Stimulated activated effector memory CD8-positive, alpha-beta T cell treated with anti-CD3 and anti-CD28 coated beads, Interleukin-12 subunit alpha, Interleukin-12 subunit beta, amount 100 ng/mL, for 72 hours (primary cell): ENCODE measurements around the gene SYT7.

Source experiments
- ATAC-seq: fragments of 150-1000 bp; cut with Tn5 transposase; 2 replicates; pipeline ENCODE4 v1.10.0; 2021
- DNase-seq, 2 donors: peaks; one replicate each; pipeline ENCODE4 v3.0.0; 2021 to 2022; ENCODE audit warnings: low spot score in 2 of 2
- H3K27ac Mint-ChIP-seq: one replicate; pipeline ENCODE4 v1.8.0; 2022; ENCODE audit warnings: mild to moderate bottlenecking, mixed read lengths
- H3K36me3 Mint-ChIP-seq: one replicate; pipeline ENCODE4 v1.8.0; 2022; ENCODE audit warnings: mild to moderate bottlenecking, mixed read lengths
- H3K4me1 Mint-ChIP-seq: one replicate; pipeline ENCODE4 v1.8.0; 2022; ENCODE audit warnings: mixed read lengths
- H3K4me3 Mint-ChIP-seq: one replicate; pipeline ENCODE4 v1.8.0; 2022; ENCODE audit warnings: mild to moderate bottlenecking, mixed read lengths
- H3K9me3 Mint-ChIP-seq: one replicate; pipeline ENCODE4 v1.8.0; 2022; ENCODE audit warnings: mixed read lengths

Gene SYT7

GRCh38 chr11:61531044-61531443, 49.8 kb downstream of the SYT7 start:
- Mint-ChIP-seq H3K9me3 (no peaks in the 10 kb centered on the region), H3K27ac (no peak overlapping the region), H3K4me3 (no peak overlapping the region), H3K36me3 (no peaks in the 10 kb centered on the region), H3K4me1 (peaks cover 12% of the 10 kb centered on the region)
- no peak for ATAC-seq
- no peak for DNase-seq

GRCh38 chr11:61529537-61530225, 51.2 kb downstream of the SYT7 start:
- no peak overlapping the region for H3K4me3 Mint-ChIP-seq
- DNase-seq (no peak), ATAC-seq (no peak)
- no peaks in the 10 kb centered on the region for H3K36me3 Mint-ChIP-seq
- H3K27ac Mint-ChIP-seq = no peak overlapping the region
- peaks cover 6% of the 10 kb centered on the region for H3K4me1 Mint-ChIP-seq
- no peaks in the 10 kb centered on the region for H3K9me3 Mint-ChIP-seq

- H3K4me3 Mint-ChIP-seq = no peak overlapping the region
- DNase-seq (no peak), ATAC-seq (no peak)
- no peaks in the 10 kb centered on the region for H3K9me3 Mint-ChIP-seq
- H3K27ac Mint-ChIP-seq = no peak overlapping the region
- H3K4me1 Mint-ChIP-seq = no peaks in the 10 kb centered on the region
- H3K36me3 Mint-ChIP-seq = no peaks in the 10 kb centered on the region
These were observed 52.8 kb downstream of the SYT7 start for GRCh38 chr11:61528114-61528513.

DNA sequence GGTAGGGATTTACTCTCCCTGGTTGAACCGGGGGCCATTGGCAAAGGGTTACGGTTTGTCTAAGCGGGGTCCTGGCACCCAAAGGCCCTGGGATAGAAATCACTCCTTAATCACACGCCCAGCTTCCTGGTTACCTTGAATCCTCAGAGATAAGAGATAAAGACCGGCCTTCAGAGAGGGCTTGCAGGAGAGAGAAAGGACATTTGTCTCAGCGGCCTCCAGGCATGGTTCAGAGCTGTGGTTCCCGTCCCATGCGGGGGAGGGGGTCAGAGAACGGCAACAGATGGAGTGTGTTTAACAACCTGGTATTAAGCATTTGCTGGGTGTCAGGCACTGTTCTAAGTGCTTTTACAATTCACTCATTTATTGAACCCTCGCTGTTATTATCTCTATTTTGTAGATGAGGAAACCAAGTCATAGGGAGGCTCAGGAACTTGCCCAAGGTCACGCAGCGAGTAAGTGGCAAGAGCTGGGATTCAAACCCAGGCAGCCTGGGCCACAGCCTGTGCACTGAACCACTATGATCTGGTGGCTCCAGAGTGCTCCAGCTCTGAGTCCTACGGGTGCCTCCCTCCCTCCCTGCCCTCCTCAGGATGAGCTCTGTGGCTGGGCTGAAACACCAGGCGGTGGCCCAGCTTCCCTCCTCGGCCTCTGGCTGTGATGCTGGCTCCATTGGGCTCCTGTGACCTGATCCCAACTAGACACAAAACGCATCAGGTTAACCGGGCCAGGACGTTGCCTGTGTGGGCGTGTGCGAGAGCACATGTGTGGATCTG, 53.7 kb downstream of the SYT7 start:
- Mint-ChIP-seq H3K4me1 (no peaks in the 10 kb centered on the region), H3K27ac (no peak overlapping the region), H3K36me3 (no peaks in the 10 kb centered on the region), H3K9me3 (no peaks in the 10 kb centered on the region), H3K4me3 (no peak overlapping the region)
- DNase-seq (no peak), ATAC-seq (no peak)

DNA sequence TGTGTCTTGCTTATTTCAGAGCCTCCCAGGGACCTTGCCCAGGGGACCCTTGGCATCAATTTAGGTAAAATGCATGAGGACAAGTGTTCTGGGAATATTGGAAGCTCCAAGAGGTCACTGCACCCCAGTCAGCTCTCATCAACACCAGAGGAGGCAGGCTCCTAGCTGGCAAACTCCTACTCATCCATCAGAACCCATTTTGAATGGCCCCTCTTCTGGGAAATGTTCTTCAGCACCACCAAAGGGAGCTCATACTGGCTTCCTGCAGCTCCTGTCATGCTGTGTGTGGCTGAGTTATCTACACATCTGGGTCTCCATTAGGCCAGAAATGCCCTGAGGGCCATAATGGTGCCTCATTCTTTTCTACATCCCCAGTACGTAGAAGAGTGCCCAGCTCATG, 54.6 kb downstream of the SYT7 start:
- DNase-seq (no peak), ATAC-seq (no peak)
- no peak overlapping the region for H3K4me3 Mint-ChIP-seq
- H3K4me1 Mint-ChIP-seq = no peaks in the 10 kb centered on the region
- no peaks in the 10 kb centered on the region for H3K9me3 Mint-ChIP-seq
- H3K27ac Mint-ChIP-seq = no peak overlapping the region
- H3K36me3 Mint-ChIP-seq = no peaks in the 10 kb centered on the region

DNA sequence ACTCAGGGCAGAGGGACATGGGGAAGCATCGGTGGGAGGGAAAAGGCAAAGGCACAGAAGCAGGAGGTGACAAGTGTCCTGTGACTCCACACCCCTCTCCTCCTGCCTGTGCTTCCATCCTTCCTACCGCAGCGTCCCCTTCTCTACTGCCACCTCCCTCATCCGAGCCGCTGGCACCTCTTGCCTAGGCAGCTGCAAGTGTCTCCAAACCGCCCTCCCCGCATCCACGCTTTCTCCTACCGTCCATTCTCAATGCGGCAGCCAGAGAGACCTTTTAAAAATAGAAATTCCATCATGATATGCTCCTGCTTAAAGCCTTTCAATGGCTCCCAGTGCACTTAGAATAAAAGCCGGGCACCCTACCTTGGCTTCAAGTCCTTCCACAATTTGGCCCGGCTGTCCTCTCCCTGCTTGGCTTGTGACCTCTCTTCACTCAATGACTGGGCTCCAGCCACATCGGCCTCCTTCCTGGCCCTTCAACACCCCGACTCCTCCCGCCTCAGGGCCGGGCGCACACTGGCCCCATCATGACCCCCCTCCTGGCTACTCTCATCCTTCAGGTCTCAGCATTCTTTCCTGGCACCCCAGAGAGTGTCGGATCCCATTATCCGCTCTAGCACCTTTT, 55.8 kb downstream of the SYT7 start:
- ATAC-seq (no peak), DNase-seq (no peak)
- Mint-ChIP-seq H3K9me3 (no peaks in the 10 kb centered on the region), H3K27ac (no peak overlapping the region), H3K4me3 (no peak overlapping the region), H3K36me3 (no peaks in the 10 kb centered on the region), H3K4me1 (no peaks in the 10 kb centered on the region)

DNA sequence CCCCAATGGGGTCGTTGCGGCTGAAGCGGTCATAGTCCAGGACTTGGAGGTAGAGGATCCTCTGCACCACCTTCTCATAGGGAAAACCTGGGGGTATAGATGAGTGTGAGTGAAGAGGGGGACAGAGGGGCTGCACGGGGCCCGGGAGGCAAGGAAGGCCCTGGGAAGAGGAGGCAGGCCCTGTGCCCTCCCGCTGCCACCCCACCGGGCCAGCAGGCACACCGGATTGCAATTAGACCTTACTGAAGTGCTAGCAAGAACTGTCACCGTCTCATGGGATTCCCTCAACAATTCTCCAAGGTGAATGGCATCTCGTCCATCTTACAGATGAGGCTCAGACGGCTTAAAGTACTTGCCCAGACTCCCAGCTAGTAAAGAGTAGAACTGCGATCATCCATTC, 56.4 kb downstream of the SYT7 start:
- Mint-ChIP-seq H3K27ac (no peak overlapping the region), H3K36me3 (no peaks in the 10 kb centered on the region), H3K4me3 (no peak overlapping the region), H3K9me3 (no peaks in the 10 kb centered on the region), H3K4me1 (no peaks in the 10 kb centered on the region)
- no peak for DNase-seq
- ATAC-seq = no peak

- no peaks in the 10 kb centered on the region for H3K36me3 Mint-ChIP-seq
- DNase-seq (no peak), ATAC-seq (no peak)
- no peak overlapping the region for H3K27ac Mint-ChIP-seq
- H3K4me1 Mint-ChIP-seq = no peaks in the 10 kb centered on the region
- H3K9me3 Mint-ChIP-seq = no peaks in the 10 kb centered on the region
- H3K4me3 Mint-ChIP-seq = no peak overlapping the region
These were observed 58.0 kb downstream of the SYT7 start for GRCh38 chr11:61522881-61523280.

DNA sequence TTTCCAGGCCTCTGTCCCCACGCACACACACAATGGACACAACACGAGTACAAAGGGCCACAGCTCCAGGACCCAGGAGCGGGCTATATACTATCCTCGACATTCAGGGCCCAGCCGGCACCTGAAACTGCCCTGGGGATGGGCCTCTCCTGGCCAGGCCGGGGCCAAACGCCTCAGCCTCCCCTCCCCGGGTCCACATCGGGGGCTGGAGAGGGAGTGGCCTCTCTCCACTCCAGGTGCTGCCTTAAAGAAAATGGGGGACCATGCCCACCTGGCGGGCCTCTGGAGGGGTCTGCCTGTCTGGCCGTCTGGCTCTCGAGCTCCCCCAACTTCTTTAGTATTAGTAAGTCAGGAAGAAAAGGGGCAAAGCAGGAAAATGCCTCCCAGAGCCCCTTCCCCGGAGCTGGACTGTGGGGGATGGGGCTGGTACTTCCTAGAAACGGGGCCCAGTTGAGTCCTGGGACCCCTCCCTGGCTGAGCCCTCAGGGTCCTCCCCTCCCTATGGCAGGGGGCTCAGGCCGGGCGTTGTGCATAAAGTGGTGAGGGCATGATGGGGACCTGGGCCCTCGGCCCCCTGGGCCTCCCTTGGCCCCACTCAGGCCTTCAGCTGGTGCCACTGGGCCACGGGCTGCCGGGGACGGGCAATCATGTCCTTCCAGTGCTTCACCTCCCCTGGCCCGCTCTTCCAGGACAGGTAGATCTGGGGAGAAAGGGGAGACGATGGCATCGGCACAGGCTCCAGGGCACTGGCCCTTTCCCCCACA, 62.7 kb downstream of the SYT7 start:
- ATAC-seq (no peak), DNase-seq (no peak)
- Mint-ChIP-seq H3K4me1 (no peaks in the 10 kb centered on the region), H3K27ac (no peak overlapping the region), H3K9me3 (no peaks in the 10 kb centered on the region), H3K36me3 (no peaks in the 10 kb centered on the region), H3K4me3 (no peak overlapping the region)

- Mint-ChIP-seq H3K27ac (no peak overlapping the region), H3K9me3 (no peaks in the 10 kb centered on the region), H3K4me3 (peak overlapping the region; percentile 39), H3K36me3 (no peaks in the 10 kb centered on the region), H3K4me1 (no peaks in the 10 kb centered on the region)
- peak; percentile 70 to 86 for DNase-seq
- peak; percentile 49 for ATAC-seq
These were observed 64.0 kb downstream of the SYT7 start for GRCh38 chr11:61516675-61517572.

DNA sequence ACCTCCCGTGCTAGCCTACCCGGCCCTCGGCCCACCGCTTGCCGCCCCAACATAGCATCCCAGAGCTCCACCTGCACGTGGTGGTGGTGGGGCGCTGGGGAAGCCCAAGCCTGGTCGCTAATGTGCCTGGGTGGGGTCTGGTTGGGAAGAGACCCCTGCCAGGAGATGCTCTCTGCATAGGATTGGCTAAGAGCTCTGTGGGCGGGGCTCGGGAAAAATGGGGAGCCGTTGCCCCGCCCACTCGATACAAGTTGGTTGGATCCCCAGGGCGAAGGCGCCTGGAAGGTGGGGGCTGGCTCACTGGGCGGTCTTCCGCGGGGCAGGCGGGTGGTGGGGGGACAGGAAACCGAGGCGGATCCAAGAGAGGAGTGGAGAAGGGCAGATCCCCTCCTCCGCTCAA, 64.7 kb downstream of the SYT7 start:
- no peak overlapping the region for H3K27ac Mint-ChIP-seq
- ATAC-seq (no peak), DNase-seq (no peak)
- H3K36me3 Mint-ChIP-seq = no peaks in the 10 kb centered on the region
- H3K4me1 Mint-ChIP-seq = no peaks in the 10 kb centered on the region
- peak overlapping the region; percentile 39 for H3K4me3 Mint-ChIP-seq
- no peaks in the 10 kb centered on the region for H3K9me3 Mint-ChIP-seq

DNA sequence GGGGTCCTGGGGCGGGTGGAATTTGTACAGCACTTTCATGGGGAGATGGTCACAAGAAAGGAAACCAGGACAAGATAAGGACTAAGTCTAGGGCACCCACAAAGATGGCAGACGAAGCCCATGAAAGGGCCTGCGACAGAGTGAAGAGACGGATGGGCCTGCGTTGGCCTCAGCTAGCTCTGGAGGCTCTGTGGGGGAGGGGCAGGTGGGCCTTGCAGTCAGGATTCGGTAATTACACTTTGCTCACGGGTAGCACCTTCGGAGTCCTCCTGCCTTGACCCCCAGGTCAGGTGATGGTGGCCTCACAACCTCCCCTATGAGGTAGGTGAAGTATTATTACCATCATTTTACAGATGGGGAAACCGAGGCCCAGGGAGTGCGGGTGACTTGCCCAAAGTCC, 65.2 kb downstream of the SYT7 start:
- no peak for ATAC-seq
- H3K4me3 Mint-ChIP-seq = no peak overlapping the region
- H3K36me3 Mint-ChIP-seq = no peaks in the 10 kb centered on the region

GRCh38 chr11:61514050-61514917, 66.6 kb downstream of the SYT7 start:
- Mint-ChIP-seq H3K36me3 (no peaks in the 10 kb centered on the region), H3K4me1 (no peaks in the 10 kb centered on the region), H3K27ac (no peak overlapping the region), H3K4me3 (no peak overlapping the region), H3K9me3 (no peaks in the 10 kb centered on the region)
- DNase-seq = no peak
- no peak for ATAC-seq

More for the DNA sequence above, 65.2 kb downstream of the SYT7 start:
- Mint-ChIP-seq H3K9me3 (no peaks in the 10 kb centered on the region), H3K27ac (no peak overlapping the region), H3K4me1 (no peaks in the 10 kb centered on the region)
- no peak for DNase-seq
